Measurements from ENCODE around the gene XIAP.
A peak's percentile ranks its signal among the peaks of the same experiment; 100 is the strongest.
"Not testable (repeated sequence)": the region's sequence is repeated elsewhere in the genome, so short reads cannot be mapped to it uniquely, and the experiment has no call there.

XIAP gene

DNA sequence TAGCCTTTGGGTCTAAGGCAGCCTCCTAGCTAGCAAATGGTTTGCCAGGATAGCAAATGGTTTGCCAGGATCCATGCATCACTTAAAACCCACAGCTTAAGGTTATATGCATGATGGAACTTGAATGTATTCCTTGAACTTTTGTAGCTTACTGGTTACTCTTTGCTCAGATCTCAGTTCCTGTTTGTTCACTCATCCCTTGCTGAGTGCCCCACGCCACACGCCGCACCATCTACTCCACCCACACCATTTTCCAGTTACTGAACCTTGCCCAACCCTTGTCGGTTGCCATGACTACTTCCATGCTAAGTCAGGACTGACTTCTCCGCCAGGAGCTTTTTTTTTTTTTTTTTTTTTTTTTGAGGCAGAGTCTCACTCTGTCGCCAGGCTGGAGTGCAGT, 29.5 kb upstream of the XIAP start:
- Mint-ChIP-seq H3K36me3 (ENCODE audit: low read depth) (no peaks in the 10 kb centered on the region), H3K4me3 (no peak overlapping the region), H3K4me1 (peaks cover 26% of the 10 kb centered on the region), H3K9me3 (peaks cover 57% of the 10 kb centered on the region), H3K27me3 (ENCODE audit: low read depth, poor library complexity) (peaks cover 2% of the 10 kb centered on the region), H3K27ac (no peak overlapping the region)
- no peak for DNase-seq
- no peak for TF ChIP-seq CTCF (IDR thresholded peaks at IDR 0.05)

- H3K27me3 Mint-ChIP-seq (ENCODE audit: low read depth, poor library complexity) = peaks cover 2% of the 10 kb centered on the region
- peak; percentile 68 for TF ChIP-seq CTCF (IDR thresholded peaks at IDR 0.05)
- peaks cover 49% of the 10 kb centered on the region for H3K9me3 Mint-ChIP-seq
- H3K4me1 Mint-ChIP-seq = peaks cover 22% of the 10 kb centered on the region
- no peaks in the 10 kb centered on the region for H3K36me3 Mint-ChIP-seq (ENCODE audit: low read depth)
- peak; percentile 57 for DNase-seq
- no peak overlapping the region for H3K27ac Mint-ChIP-seq
- no peak overlapping the region for H3K4me3 Mint-ChIP-seq
Observed at GRCh38 chrX:123833387-123833786, 26.5 kb upstream of the XIAP start.

DNA sequence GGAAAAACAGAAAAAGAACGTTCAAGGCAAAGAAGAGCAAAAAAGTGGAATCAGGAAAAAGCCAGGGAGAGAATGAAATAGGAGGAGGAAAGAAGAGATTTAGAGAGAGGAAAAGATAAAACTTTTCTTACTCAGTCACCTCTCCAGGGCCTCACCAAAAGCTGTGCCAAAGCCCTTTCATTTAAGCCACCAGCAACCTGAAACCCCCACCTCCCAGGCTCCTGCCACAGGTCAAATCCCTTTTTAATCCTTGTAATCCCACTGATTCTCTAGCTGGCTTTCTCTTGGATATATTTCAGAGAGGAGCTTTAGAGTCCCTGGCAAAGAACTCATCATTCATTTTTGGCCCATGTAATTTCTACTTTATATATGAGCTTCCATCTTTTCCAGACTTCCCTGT, 25.7 kb upstream of the XIAP start:
- no peak for TF ChIP-seq CTCF (IDR thresholded peaks at IDR 0.05)
- peaks cover 2% of the 10 kb centered on the region for H3K27me3 Mint-ChIP-seq (ENCODE audit: low read depth, poor library complexity)
- H3K4me3 Mint-ChIP-seq = no peak overlapping the region
- H3K4me1 Mint-ChIP-seq = peaks cover 22% of the 10 kb centered on the region
- H3K9me3 Mint-ChIP-seq = peaks cover 52% of the 10 kb centered on the region
- no peak for DNase-seq
- no peaks in the 10 kb centered on the region for H3K36me3 Mint-ChIP-seq (ENCODE audit: low read depth)
- no peak overlapping the region for H3K27ac Mint-ChIP-seq

DNA sequence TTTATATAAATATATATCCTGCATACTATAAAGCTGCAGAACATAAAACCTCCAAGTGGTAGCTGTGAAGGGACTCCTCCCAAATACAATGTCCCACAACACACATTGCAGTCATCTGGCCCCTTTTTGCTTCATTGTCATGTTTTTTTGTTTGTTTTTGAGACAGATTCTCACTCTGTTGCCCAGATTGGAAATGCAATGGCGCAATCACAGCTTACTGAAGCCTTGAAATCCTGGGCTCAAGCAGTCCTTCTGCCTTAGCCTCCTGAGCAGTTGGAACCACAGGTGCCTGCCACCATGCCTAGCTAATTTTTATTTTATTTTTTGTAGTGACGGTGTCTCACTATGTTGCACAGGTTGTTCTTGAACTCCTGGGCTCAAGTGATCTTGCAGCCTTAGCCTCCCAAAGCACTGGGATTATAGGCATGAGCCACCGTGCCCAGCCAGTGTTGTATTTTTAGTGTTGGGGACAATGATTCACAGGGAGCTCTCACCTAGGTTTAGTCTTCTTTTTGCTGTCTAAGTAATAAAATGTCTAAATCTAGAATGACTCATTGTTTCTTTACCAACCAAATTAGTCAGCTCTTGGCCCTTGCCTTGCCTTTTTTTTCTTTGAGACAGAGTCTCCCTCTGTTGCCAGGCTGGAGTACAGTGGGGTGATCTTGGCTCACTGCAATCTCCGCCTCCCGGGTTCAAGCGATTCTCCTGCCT, 24.0 kb upstream of the XIAP start:
- Mint-ChIP-seq H3K4me3 (no peak overlapping the region), H3K27ac (no peak overlapping the region), H3K4me1 (peaks cover 22% of the 10 kb centered on the region), H3K27me3 (ENCODE audit: low read depth, poor library complexity) (peaks cover 2% of the 10 kb centered on the region), H3K9me3 (peaks cover 47% of the 10 kb centered on the region), H3K36me3 (ENCODE audit: low read depth) (no peaks in the 10 kb centered on the region)
- DNase-seq = no peak
- no peak for TF ChIP-seq CTCF (IDR thresholded peaks at IDR 0.05)

GRCh38 chrX:123845129-123845528, 14.7 kb upstream of the XIAP start:
- H3K36me3 Mint-ChIP-seq (ENCODE audit: low read depth); H3K4me3 Mint-ChIP-seq; H3K4me1 Mint-ChIP-seq; H3K27ac Mint-ChIP-seq; H3K27me3 Mint-ChIP-seq (ENCODE audit: low read depth, poor library complexity); DNase-seq: not testable (repeated sequence)
- H3K9me3 Mint-ChIP-seq = peaks cover 53% of the 10 kb centered on the region

DNA sequence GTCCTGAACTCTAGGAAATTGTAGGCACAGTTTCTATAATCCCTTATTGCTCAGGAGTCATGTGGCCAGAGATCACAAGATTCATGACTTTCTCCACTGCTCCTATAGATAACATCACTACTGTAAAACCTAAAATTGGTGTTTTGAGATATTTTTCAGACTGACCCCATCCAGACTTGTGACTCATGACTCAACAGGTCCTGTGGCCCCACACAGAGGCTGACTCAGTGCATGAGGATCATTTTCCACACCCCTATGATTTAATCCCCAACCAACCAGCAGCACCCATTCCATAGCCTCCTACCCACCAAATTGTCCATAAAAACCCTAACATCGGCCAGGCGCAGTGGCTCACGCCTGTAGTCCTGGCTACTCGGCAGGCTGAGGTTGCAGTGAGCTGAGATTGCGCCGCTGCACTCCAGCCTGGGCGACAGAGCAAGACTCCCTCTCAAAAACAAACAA, 13.2 kb upstream of the XIAP start:
- TF ChIP-seq CTCF (IDR thresholded peaks at IDR 0.05) = no peak
- Mint-ChIP-seq H3K9me3 (peaks cover 53% of the 10 kb centered on the region), H3K4me3 (no peak overlapping the region), H3K27ac (no peak overlapping the region), H3K36me3 (ENCODE audit: low read depth) (peaks cover 4% of the 10 kb centered on the region), H3K4me1 (peaks cover 17% of the 10 kb centered on the region), H3K27me3 (ENCODE audit: low read depth, poor library complexity) (no peaks in the 10 kb centered on the region)
- no peak for DNase-seq
